Activated CD4-positive, CD25-positive, alpha-beta regulatory T cell treated with anti-CD3 and anti-CD28 coated beads, Interleukin-2, amount 50 U/mL, for 24 hours (primary cell): ENCODE data around the gene SDHA.
"Not testable (repeated sequence)": the region's sequence is repeated elsewhere in the genome, so short reads cannot be mapped to it uniquely, and the experiment has no call there.

Experiments
- ATAC-seq, 2 donors: fragments of 150-1000 bp; cut with Tn5 transposase; one replicate each; pipeline ENCODE4 v1.10.0; 2021; ENCODE audit warnings: mild to moderate bottlenecking in 1 of 2, moderate library complexity in 1 of 2

Gene SDHA

GRCh38 chr5:303741-304140, 85.6 kb downstream of the SDHA start:
- ATAC-seq: not testable (repeated sequence)

- no peak for ATAC-seq
Observed at GRCh38 chr5:305050-305449, 86.9 kb downstream of the SDHA start.

GRCh38 chr5:305459-305858, 87.3 kb downstream of the SDHA start:
- ATAC-seq: no peak

GRCh38 chr5:306011-306805, 88.1 kb downstream of the SDHA start:
- no peak for ATAC-seq
